ENCODE results near the gene PF4V1. TPM values are rescaled to one million over a fixed set of nuclear protein-coding genes. Genes with fewer than 3 reads are reported as not detected.
A peak's percentile ranks its signal among the peaks of the same experiment; 100 is the strongest.

PF4V1 gene
- total RNA-seq, 1 donor from 2014 or later, result not detected

- DNase-seq (ENCODE audit: low read depth), result peak; percentile 60
- H3K27ac ChIP-seq (ENCODE audit: low read depth, low read length), result no peak overlapping the region
- no peaks in the 10 kb centered on the region for H3K27me3 ChIP-seq (ENCODE audit: insufficient read depth, low read length)
- no peaks in the 10 kb centered on the region for H3K9me3 ChIP-seq (ENCODE audit: insufficient read depth, low read depth, low read length)
- no peak overlapping the region for H3K27ac Mint-ChIP-seq (ENCODE audit: unreplicated experiment)
- H3K9me3 Mint-ChIP-seq (ENCODE audit: unreplicated experiment), result no peaks in the 10 kb centered on the region
- no peaks in the 10 kb centered on the region for H3K79me2 ChIP-seq (ENCODE audit: insufficient read depth, low read length)
- no peaks in the 10 kb centered on the region for H3K36me3 Mint-ChIP-seq (ENCODE audit: low read depth, unreplicated experiment)
- peaks cover 25% of the 10 kb centered on the region for H3K4me1 Mint-ChIP-seq (ENCODE audit: low read depth, unreplicated experiment)
- no peaks in the 10 kb centered on the region for H3K27me3 Mint-ChIP-seq (ENCODE audit: low read depth, unreplicated experiment)
- H2AFZ ChIP-seq (ENCODE audit: low read depth, low read length), result no peak overlapping the region
- no peaks in the 10 kb centered on the region for H3K36me3 ChIP-seq (ENCODE audit: insufficient read depth, low read length)
- H3K4me3 Mint-ChIP-seq (ENCODE audit: unreplicated experiment), result no peak overlapping the region
- peaks cover 8% of the 10 kb centered on the region for H3K4me1 ChIP-seq (ENCODE audit: insufficient read depth, low read length)
- no peaks in the 10 kb centered on the region for H4K20me1 ChIP-seq (ENCODE audit: insufficient read depth, low read length)
- TF ChIP-seq EZH2 (IDR thresholded peaks at IDR 0.05; ENCODE audit: insufficient read depth, low read length), result no peak
- no peak for TF ChIP-seq CTCF (IDR thresholded peaks at IDR 0.05; ENCODE audit: insufficient read depth, low read depth, low read length)
- no peak overlapping the region for H3K4me2 ChIP-seq (ENCODE audit: low read length)
- H3K4me3 ChIP-seq (ENCODE audit: insufficient read depth, low read depth, low read length), result no peak overlapping the region
- FAIRE-seq, result no peak
- H3K9ac ChIP-seq (ENCODE audit: low read length), result no peak overlapping the region
Measured at GRCh38 chr4:73841243-73841925, 11.7 kb upstream of the PF4V1 start.

GRCh38 chr4:73842696-73843095, 10.4 kb upstream of the PF4V1 start:
- Mint-ChIP-seq H3K27ac (ENCODE audit: unreplicated experiment) (no peak overlapping the region), H3K4me3 (ENCODE audit: unreplicated experiment) (no peak overlapping the region), H3K9me3 (ENCODE audit: unreplicated experiment) (no peaks in the 10 kb centered on the region), H3K27me3 (ENCODE audit: low read depth, unreplicated experiment) (no peaks in the 10 kb centered on the region), H3K4me1 (ENCODE audit: low read depth, unreplicated experiment) (peaks cover 20% of the 10 kb centered on the region), H3K36me3 (ENCODE audit: low read depth, unreplicated experiment) (no peaks in the 10 kb centered on the region)
- Histone ChIP-seq H3K27me3 (ENCODE audit: insufficient read depth, low read length) (no peaks in the 10 kb centered on the region), H3K4me3 (ENCODE audit: insufficient read depth, low read depth, low read length) (no peak overlapping the region), H2AFZ (ENCODE audit: low read depth, low read length) (no peak overlapping the region), H3K9me3 (ENCODE audit: insufficient read depth, low read depth, low read length) (no peaks in the 10 kb centered on the region), H3K9ac (ENCODE audit: low read length) (no peak overlapping the region), H3K79me2 (ENCODE audit: insufficient read depth, low read length) (no peaks in the 10 kb centered on the region), H3K36me3 (ENCODE audit: insufficient read depth, low read length) (no peaks in the 10 kb centered on the region), H4K20me1 (ENCODE audit: insufficient read depth, low read length) (no peaks in the 10 kb centered on the region), H3K4me1 (ENCODE audit: insufficient read depth, low read length) (no peaks in the 10 kb centered on the region), H3K4me2 (ENCODE audit: low read length) (no peak overlapping the region), H3K27ac (ENCODE audit: low read depth, low read length) (no peak overlapping the region)
- DNase-seq (ENCODE audit: low read depth) (no peak), FAIRE-seq (no peak)
- no peak for TF ChIP-seq EZH2 (IDR thresholded peaks at IDR 0.05; ENCODE audit: insufficient read depth, low read length)
- no peak for TF ChIP-seq CTCF (IDR thresholded peaks at IDR 0.05; ENCODE audit: insufficient read depth, low read depth, low read length)

GRCh38 chr4:73843369-73843768, 9.7 kb upstream of the PF4V1 start:
- FAIRE-seq, result no peak
- H3K27me3 Mint-ChIP-seq (ENCODE audit: low read depth, unreplicated experiment), result no peaks in the 10 kb centered on the region

More at GRCh38 chr4:73843369-73843768, 9.7 kb upstream of the PF4V1 start:
- peak; percentile 33 for DNase-seq (ENCODE audit: low read depth)
- no peak overlapping the region for H3K9ac ChIP-seq (ENCODE audit: low read length)
- H3K36me3 ChIP-seq (ENCODE audit: insufficient read depth, low read length), result no peaks in the 10 kb centered on the region
- Mint-ChIP-seq H3K4me3 (ENCODE audit: unreplicated experiment) (no peak overlapping the region), H3K36me3 (ENCODE audit: low read depth, unreplicated experiment) (no peaks in the 10 kb centered on the region), H3K9me3 (ENCODE audit: unreplicated experiment) (no peaks in the 10 kb centered on the region), H3K27ac (ENCODE audit: unreplicated experiment) (no peak overlapping the region), H3K4me1 (ENCODE audit: low read depth, unreplicated experiment) (peaks cover 17% of the 10 kb centered on the region)
- H3K4me2 ChIP-seq (ENCODE audit: low read length), result no peak overlapping the region
- no peaks in the 10 kb centered on the region for H3K9me3 ChIP-seq (ENCODE audit: insufficient read depth, low read depth, low read length)
- no peaks in the 10 kb centered on the region for H4K20me1 ChIP-seq (ENCODE audit: insufficient read depth, low read length)
- no peak overlapping the region for H2AFZ ChIP-seq (ENCODE audit: low read depth, low read length)
- H3K27me3 ChIP-seq (ENCODE audit: insufficient read depth, low read length), result no peaks in the 10 kb centered on the region
- no peak for TF ChIP-seq CTCF (IDR thresholded peaks at IDR 0.05; ENCODE audit: insufficient read depth, low read depth, low read length)
- TF ChIP-seq EZH2 (IDR thresholded peaks at IDR 0.05; ENCODE audit: insufficient read depth, low read length), result no peak
- no peaks in the 10 kb centered on the region for H3K4me1 ChIP-seq (ENCODE audit: insufficient read depth, low read length)
- no peaks in the 10 kb centered on the region for H3K79me2 ChIP-seq (ENCODE audit: insufficient read depth, low read length)
- H3K27ac ChIP-seq (ENCODE audit: low read depth, low read length), result no peak overlapping the region
- no peak overlapping the region for H3K4me3 ChIP-seq (ENCODE audit: insufficient read depth, low read depth, low read length)
